ENCODE measurements around the gene AFG3L2.
A peak's percentile ranks its signal among the peaks of the same experiment; 100 is the strongest.

Gene AFG3L2

GRCh38 chr18:12352188-12352587, 24.8 kb downstream of the AFG3L2 start:
- no peak for DNase-seq

GRCh38 chr18:12347895-12348294, 29.1 kb downstream of the AFG3L2 start:
- no peak for DNase-seq

GRCh38 chr18:12346240-12346565, 30.8 kb downstream of the AFG3L2 start:
- DNase-seq, result no peak

- DNase-seq, result no peak
Observed at GRCh38 chr18:12345491-12346239, 31.4 kb downstream of the AFG3L2 start.

DNA sequence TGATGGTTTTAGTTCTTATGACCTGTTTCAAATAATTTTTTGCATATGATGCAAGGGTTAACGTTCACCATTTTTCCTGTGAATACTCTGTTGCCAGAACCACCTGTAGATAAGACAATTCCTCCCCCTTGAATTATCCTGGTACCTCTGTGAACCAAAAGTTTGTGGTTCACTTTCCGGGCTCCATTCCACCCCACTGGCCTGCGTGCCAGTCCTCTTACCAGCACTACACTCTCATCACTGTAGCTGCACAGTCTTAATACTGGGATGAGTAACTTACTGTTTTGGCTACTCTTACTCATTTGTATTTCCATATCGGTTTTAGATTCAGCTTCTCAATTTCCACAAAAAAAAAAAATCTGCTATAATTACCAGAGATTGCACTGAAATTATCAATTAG, 34.4 kb downstream of the AFG3L2 start:
- no peak for DNase-seq

- DNase-seq, result no peak
Observed at GRCh38 chr18:12340945-12341660, 35.9 kb downstream of the AFG3L2 start.

GRCh38 chr18:12338382-12338781, 38.6 kb downstream of the AFG3L2 start:
- DNase-seq, result no peak

DNA sequence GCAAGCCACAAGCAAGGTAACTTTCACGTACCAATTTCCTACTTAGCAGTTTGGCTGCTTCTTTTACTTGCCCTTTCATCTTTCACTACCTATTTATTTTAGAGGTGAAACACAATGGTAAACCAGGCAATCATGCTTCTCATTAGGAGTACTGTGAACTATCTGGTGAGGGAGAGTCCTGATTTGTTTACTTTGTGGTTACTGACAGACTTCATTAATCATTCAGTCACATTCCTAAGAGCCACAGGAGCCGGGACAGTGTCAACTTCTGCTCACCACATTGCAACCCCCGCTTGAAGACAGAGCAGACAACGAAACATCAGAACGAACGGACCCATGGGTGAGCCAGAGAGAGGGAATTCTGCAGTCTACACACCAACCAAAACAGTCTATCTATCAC, 40.1 kb downstream of the AFG3L2 start:
- DNase-seq, result no peak

- no peak for DNase-seq
Observed at GRCh38 chr18:12336171-12336613, 40.8 kb downstream of the AFG3L2 start.

- no peak for DNase-seq
Observed at GRCh38 chr18:12335503-12335902, 41.5 kb downstream of the AFG3L2 start.

- DNase-seq, result no peak
Observed at GRCh38 chr18:12334863-12335262, 42.2 kb downstream of the AFG3L2 start.

GRCh38 chr18:12334366-12334808, 42.6 kb downstream of the AFG3L2 start:
- no peak for DNase-seq

DNA sequence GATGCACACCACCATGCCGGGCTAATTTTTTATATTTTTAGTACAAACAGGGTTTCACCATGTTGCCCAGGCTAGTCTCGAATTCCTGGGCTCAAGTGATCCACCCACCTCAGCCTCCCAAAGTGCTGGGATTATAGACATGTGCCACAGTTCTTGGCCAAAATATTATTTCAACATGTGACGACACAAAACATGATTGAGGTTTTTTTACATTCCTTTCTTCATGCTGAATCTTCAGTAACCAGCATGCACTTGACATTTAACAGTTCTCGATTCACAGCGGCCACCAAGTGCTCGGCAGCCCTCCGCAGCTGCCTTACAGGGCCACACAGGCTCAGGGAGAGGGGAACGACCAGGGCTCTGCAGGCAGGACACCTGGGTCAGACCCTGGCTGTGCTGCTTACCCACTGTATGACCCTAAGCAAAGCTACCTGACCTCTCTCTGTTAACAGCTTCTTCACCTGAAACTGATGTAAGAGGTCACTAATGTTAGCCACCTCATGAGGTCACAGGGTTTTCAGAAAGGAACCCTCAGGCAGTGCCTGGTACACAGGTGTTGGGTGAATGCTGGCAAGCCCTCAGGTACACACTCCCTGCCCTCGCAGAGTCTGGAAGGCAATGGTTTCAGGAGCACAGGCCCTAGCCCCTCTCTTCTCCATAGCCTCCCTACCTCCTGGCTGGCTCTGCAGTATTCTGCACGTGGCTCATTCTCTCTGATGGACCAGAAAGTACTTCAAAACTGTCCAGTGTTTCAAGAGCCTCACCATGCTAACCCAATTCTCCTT, 43.3 kb downstream of the AFG3L2 start:
- no peak for DNase-seq

- DNase-seq, result no peak
Observed at GRCh38 chr18:12330766-12331165, 46.3 kb downstream of the AFG3L2 start.

DNA sequence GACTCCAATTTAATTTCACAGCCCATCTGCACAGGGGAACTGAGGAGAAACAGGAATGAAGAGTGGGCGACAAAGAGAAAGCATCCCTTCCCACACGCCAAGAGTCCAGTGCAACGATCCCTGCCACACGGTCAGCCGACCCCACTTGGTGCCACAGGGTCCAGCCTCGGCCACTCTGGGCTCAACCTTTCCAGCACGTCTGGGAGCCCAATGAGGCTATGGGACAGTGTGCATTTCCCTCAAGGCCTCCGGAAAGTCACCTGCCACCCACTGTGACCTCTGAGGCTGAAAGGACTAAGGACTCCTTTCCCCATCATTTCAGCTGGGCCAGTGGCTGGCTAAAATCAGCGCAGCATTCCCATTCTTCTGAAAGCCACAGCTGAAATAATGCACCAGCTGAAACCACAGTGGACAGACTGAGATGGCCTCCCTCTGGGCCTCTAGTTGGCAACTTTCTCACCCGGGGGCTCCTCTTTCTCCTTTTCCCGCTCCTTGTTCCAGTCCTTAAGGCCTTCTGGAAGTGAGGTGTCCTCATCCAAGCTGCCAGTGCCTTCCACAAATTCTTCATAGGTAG, 47.8 kb downstream of the AFG3L2 start:
- no peak for DNase-seq

GRCh38 chr18:12328179-12328823, 48.7 kb downstream of the AFG3L2 start:
- no peak for DNase-seq

DNA sequence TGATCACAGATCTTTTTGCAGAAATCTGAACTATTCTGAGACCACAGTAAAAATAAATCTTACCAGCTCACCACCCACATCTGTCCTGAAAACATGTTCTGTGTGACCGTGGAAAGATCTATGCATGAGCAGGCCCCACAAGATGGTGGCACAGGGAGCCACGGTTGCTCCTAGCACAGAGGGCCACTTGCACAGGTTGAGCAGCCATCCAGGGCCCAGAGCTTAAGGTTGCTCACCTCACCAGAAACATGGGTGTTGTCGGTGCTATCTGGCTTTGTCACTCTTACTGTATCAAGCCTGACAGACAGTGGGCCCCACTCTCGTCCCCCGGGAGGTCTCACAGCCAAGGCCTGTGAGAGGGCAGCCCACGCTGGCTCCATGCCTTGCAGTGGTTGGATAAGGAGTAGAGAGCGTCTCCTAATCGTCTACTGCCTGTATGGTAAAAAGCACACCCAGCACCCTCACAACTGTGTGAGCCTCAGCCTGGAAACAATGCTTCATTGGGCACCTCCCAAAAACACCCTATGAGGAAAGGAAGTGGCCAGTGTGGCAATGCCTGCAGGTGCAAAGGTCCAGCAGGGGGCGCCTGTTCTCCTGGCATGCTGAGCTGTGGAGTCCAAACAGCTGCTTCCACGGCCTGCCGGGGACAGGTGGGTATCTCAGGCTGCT, 49.4 kb downstream of the AFG3L2 start:
- peak; percentile 71 for DNase-seq

GRCh38 chr18:12326711-12327460, 50.1 kb downstream of the AFG3L2 start:
- DNase-seq, result no peak

DNA sequence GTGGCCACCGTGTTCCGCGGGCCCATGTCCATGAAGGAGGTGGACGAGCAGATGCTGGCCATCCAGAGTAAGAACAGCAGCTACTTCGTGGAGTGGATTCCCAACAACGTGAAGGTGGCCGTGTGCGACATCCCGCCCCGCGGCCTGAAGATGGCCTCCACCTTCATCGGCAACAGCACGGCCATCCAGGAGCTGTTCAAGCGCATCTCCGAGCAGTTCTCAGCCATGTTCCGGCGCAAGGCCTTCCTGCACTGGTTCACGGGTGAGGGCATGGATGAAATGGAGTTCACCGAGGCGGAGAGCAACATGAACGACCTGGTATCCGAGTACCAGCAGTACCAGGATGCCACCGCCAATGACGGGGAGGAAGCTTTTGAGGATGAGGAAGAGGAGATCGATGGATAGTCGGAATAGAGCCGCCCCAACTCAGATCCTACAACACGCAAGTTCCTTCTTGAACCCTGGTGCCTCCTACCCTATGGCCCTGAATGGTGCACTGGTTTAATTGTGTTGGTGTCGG, 51.2 kb downstream of the AFG3L2 start:
- no peak for DNase-seq

- no peak for DNase-seq
Observed at GRCh38 chr18:12324991-12325725, 51.9 kb downstream of the AFG3L2 start.

Data from CD4-positive, alpha-beta T cell treated with Interleukin-15 for 1 hour (primary cell).